OCI-LY3 (cell line): ENCODE data around the gene SCAI.
"Not testable (repeated sequence)": the region's sequence is repeated elsewhere in the genome, so short reads cannot be mapped to it uniquely, and the experiment has no call there.

ENCODE experiments used
- CTCF ChIP-seq: fragments of 200-600, 300-600 bp; sonication (generic); IDR thresholded peaks from 2 replicates; pipeline ENCODE4 v1.5.1; 2014; ENCODE audit warnings: antibody characterized with exemption, low read length, low read depth
- EZH2phosphoT487 ChIP-seq: fragments of 200-600 bp; shearing (Covaris generic); IDR thresholded peaks from 2 replicates; pipeline ENCODE4 v1.6.1; 2018; ENCODE audit warnings: antibody characterized with exemption, mixed run types, low read depth

GRCh38 chr9:125108541-125108940, 34.8 kb downstream of the SCAI start:
- TF ChIP-seq CTCF, EZH2phosphoT487: not testable (repeated sequence)
